PFSK-1 (cell line): Measurements from ENCODE around the gene GSDMA.

Source experiments
- FOXP2 ChIP-seq: optimal IDR thresholded peaks from 2 replicates; pipeline ENCODE3; 2011; ENCODE audit warnings: borderline replicate concordance, control low read depth, inconsistent platforms; ENCODE audit not compliant: insufficient read depth; ENCODE audit errors: extremely low read length, extremely low read depth
- POLR2AphosphoS5 ChIP-seq: IDR thresholded peaks from 2 replicates; pipeline ENCODE4 v1.6.1; 2012; ENCODE audit warnings: low read depth, mild to moderate bottlenecking, control low read depth, low read length, moderate library complexity
- REST ChIP-seq, 2 experiments: IDR thresholded peaks; 2 replicates each; pipeline versions ENCODE4 v1.6.1 to v1.8.0; 2011 to 2012; ENCODE audit warnings: low read depth in 2 of 2, low read length in 2 of 2, control low read depth in 1 of 2, inconsistent platforms in 1 of 2, mild to moderate bottlenecking in 1 of 2, moderate library complexity in 1 of 2; ENCODE audit not compliant: insufficient read depth in 1 of 2
- SIN3A ChIP-seq: IDR thresholded peaks from 2 replicates; pipeline ENCODE4 v1.6.1; 2012; ENCODE audit warnings: mild to moderate bottlenecking, low read length, moderate library complexity, borderline replicate concordance; ENCODE audit not compliant: insufficient read depth
- TAF1 ChIP-seq: IDR thresholded peaks from 2 replicates; pipeline ENCODE4 v1.6.1; 2012; ENCODE audit warnings: low read length, control low read depth, borderline replicate concordance; ENCODE audit not compliant: insufficient read depth

Gene GSDMA

GRCh38 chr17:39943702-39944392, 19.0 kb upstream of the GSDMA start:
- TF ChIP-seq REST (IDR thresholded peaks at IDR 0.05; ENCODE audit: insufficient read depth in 1 of 2, low read depth in 2 of 2, low read length in 2 of 2) (no peak), FOXP2 (no peak), POLR2AphosphoS5 (no peak), TAF1 (no peak), SIN3A (no peak)

DNA sequence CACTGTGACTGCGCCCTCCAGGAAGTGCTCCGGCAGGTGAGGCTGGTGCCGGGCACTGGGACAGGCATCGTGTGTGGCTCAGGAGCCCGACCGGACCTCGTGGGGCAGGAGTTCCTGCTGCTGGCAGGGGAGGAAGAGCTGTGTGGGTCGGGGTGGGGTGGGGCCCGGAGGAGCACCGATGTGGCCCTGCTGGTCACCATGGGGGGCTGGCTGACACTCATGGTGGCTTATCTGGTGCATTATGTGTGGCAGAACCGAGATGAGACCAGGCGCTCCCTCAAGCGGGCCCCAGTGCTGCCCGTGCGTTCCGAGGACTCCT, 18.5 kb upstream of the GSDMA start:
- TF ChIP-seq FOXP2, result no peak
- no peak for TF ChIP-seq POLR2AphosphoS5
- TF ChIP-seq REST (IDR thresholded peaks at IDR 0.05; ENCODE audit: insufficient read depth in 1 of 2, low read depth in 2 of 2, low read length in 2 of 2), result no peak
- TF ChIP-seq TAF1, result no peak
- TF ChIP-seq SIN3A, result no peak

DNA sequence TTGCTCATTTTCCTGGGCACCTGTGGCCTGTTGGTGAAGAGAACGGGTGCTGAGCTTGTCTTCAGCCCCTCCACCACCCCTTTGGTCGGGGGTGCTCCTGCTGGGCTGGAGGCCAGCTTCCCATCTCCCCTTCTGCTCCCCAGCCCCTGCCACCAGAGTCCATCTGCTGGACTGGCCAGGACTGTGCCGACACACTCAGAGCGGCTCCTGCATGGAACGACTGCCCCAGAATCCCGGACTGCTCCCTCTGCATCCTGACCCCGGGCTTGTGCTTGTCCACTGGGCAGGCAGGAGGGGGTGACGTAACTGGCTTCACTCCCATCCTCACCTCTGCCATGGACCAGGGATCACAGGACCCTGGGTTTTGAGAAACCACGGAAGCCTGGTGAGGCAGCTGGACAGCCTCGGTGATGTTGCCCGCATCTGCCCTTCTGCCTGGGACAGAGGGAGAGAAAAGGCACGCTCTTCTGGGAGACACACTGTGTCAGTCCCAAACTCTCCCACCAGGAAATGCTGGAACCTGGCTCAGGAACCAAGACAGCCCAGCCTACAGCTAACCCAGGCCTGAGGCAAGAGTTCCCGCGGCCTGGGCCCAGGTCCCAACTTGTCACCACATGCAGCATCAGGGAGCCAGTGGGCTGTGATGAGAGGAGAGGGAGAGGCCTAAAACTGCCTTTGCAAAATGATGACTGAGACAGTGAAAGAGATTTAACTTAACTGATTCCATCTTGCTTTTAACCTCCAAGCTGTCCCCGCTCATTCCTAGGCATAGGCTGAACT, 16.1 kb upstream of the GSDMA start:
- TF ChIP-seq FOXP2 (no peak), TAF1 (no peak), POLR2AphosphoS5 (no peak), REST (IDR thresholded peaks at IDR 0.05; ENCODE audit: insufficient read depth in 1 of 2, low read depth in 2 of 2, low read length in 2 of 2) (no peak), SIN3A (no peak)

GRCh38 chr17:39948489-39948828, 14.3 kb upstream of the GSDMA start:
- peak; percentile 24 for TF ChIP-seq FOXP2

DNA sequence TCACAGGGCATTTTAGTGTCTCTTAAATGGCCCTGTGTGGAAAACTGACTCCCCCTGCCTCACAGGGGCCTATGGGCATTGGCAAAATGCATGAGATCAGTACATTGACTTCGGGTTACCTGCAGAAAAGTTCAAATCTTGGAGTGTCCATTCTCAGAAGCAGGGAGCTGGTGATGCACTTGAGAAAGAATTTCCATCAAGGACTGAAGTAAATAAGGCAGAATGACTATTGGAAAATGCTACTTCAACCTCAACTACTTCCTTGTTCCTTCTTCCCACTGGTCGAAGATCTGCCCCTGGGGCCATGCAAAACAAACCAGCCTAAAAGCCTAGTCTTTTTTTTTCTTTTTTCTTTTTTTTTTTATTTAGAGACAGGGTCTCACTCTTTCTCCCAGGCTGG, 13.8 kb upstream of the GSDMA start:
- TF ChIP-seq SIN3A, result no peak
- TF ChIP-seq REST (IDR thresholded peaks at IDR 0.05; ENCODE audit: insufficient read depth in 1 of 2, low read depth in 2 of 2, low read length in 2 of 2), result no peak
- no peak for TF ChIP-seq FOXP2
- no peak for TF ChIP-seq POLR2AphosphoS5
- no peak for TF ChIP-seq TAF1
